Measurements from ENCODE around the gene EEIG1.

DNA sequence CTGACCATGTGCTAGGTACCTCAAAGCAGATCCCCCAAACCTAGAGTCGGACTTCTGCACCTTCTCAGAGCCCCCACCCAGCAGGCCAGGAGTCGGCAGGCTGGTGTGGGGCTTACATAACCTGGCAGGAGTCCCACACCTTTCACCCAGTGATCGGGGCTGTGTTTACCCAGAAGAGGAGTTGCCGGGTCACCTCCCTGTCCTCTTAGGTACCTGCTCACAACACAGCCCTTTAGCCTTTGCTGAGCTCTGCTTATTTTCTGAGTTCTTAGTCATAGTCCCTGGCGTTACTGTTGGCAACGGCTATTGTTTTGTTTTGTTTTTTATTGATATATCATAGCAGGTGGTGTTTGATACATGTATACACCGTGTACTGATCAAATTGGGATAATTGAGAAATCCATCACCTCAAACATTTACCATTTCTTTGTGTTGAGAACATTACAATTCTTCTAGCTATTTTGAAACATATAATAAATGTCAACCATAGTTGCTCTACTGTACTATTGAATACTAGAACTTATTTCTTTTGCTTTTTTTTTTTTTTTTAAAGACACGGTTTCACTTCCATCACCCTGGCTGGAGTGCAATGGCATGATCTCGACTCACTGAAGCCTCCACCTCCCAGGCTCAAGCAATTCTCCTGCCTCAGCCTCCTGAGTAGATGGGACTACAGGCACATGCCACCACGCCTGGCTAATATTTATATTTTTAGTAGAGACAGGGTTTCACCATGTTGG, 10.4 kb upstream of the EEIG1 start:
- TF ChIP-seq MAZ (CRISPR knock-in tag; conservative IDR thresholded peaks at IDR 0.05 in 1 of 2, IDR thresholded peaks at IDR 0.05 in 1 of 2) (no peak), ZNF124 (CRISPR knock-in tag; IDR thresholded peaks at IDR 0.05) (no peak)
- TF ChIP-seq, protein P1, sequence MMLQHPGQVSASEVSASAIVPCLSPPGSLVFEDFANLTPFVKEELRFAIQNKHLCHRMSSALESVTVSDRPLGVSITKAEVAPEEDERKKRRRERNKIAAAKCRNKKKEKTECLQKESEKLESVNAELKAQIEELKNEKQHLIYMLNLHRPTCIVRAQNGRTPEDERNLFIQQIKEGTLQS (IDR thresholded peaks at IDR 0.05), result no peak
- TF ChIP-seq, protein P1 (CRISPR knock-in tag; conservative IDR thresholded peaks at IDR 0.05), result no peak

All from K562 (cell line).